ENCODE data around the gene ARHGAP22. TPM values are rescaled to one million over a fixed set of nuclear protein-coding genes. Genes with fewer than 3 reads are reported as not detected.

Gene ARHGAP22
- total and polyA plus RNA-seq, 7 experiments from 2014 or later = 0.37 to 2.9 (median 1.1) TPM; not detected in 3

GRCh38 chr10:48639632-48640031, 34.8 kb upstream of the ARHGAP22 start:
- H3K36me3 Mint-ChIP-seq = no peaks in the 10 kb centered on the region
- Histone ChIP-seq H3K4me3 (ENCODE audit: low read length) (no peak overlapping the region), H3K4me1 (ENCODE audit: control insufficient read depth in 2 of 2, insufficient read depth in 2 of 2, low read length in 2 of 2) (no peaks in the 10 kb centered on the region), H3K27me3 (ENCODE audit: control insufficient read depth in 2 of 2, insufficient read depth in 2 of 2, low read length in 2 of 2) (no peaks in the 10 kb centered on the region), H3K36me3 (ENCODE audit: control insufficient read depth in 2 of 3, insufficient read depth in 3 of 3, low read length in 3 of 3) (no peaks in the 10 kb centered on the region), H3K9me3 (ENCODE audit: control insufficient read depth in 2 of 3, low read length in 3 of 3) (no peaks in the 10 kb centered on the region), H3K27ac (ENCODE audit: low read depth, low read length) (no peak overlapping the region)
- ATAC-seq = no peak
- peaks cover 0 to 32% (median 15%) of the 10 kb centered on the region in 11 donors for H3K9me3 Mint-ChIP-seq
- no peak overlapping the region for H3K4me3 Mint-ChIP-seq
- POLR2A ChIA-PET = no interaction called here
- no peak overlapping the region for H3K27ac Mint-ChIP-seq
- H3K27me3 Mint-ChIP-seq = peaks cover 15 to 51% (median 39%) of the 10 kb centered on the region in 5 donors
- peaks cover 0 to 7% (median 2%) of the 10 kb centered on the region in 7 donors for H3K4me1 Mint-ChIP-seq
- intact Hi-C loops (cut with micrococcal nuclease) = no loop called here
- CTCF ChIA-PET = interaction anchor here (0.6 kb wide), 1 partner anchor 240 kb away, joined by 3 read pairs; no protein-coding TSS in a partner anchor
- no peak for DNase-seq

GRCh38 chr10:48638739-48639527, 34.1 kb upstream of the ARHGAP22 start:
- Histone ChIP-seq H3K36me3 (ENCODE audit: control insufficient read depth in 2 of 3, insufficient read depth in 3 of 3, low read length in 3 of 3) (no peaks in the 10 kb centered on the region), H3K4me3 (ENCODE audit: low read length) (no peak overlapping the region), H3K27me3 (ENCODE audit: control insufficient read depth in 2 of 2, insufficient read depth in 2 of 2, low read length in 2 of 2) (no peaks in the 10 kb centered on the region), H3K9me3 (ENCODE audit: control insufficient read depth in 2 of 3, low read length in 3 of 3) (no peaks in the 10 kb centered on the region), H3K4me1 (ENCODE audit: control insufficient read depth in 2 of 2, insufficient read depth in 2 of 2, low read length in 2 of 2) (no peaks in the 10 kb centered on the region), H3K27ac (ENCODE audit: low read depth, low read length) (no peak overlapping the region)
- no peaks in the 10 kb centered on the region for H3K36me3 Mint-ChIP-seq
- intact Hi-C loops (cut with micrococcal nuclease) = no loop called here
- peaks cover 0 to 32% (median 15%) of the 10 kb centered on the region in 11 donors for H3K9me3 Mint-ChIP-seq
- H3K27me3 Mint-ChIP-seq = peaks cover 15 to 46% (median 39%) of the 10 kb centered on the region in 5 donors
- peaks cover 7 to 13% (median 9%) of the 10 kb centered on the region in 7 donors for H3K4me1 Mint-ChIP-seq
- H3K27ac Mint-ChIP-seq = no peak overlapping the region
- no peak for ATAC-seq
- H3K4me3 Mint-ChIP-seq = no peak overlapping the region
- POLR2A ChIA-PET = no interaction called here
- CTCF ChIA-PET = no interaction called here
- no peak for DNase-seq

DNA sequence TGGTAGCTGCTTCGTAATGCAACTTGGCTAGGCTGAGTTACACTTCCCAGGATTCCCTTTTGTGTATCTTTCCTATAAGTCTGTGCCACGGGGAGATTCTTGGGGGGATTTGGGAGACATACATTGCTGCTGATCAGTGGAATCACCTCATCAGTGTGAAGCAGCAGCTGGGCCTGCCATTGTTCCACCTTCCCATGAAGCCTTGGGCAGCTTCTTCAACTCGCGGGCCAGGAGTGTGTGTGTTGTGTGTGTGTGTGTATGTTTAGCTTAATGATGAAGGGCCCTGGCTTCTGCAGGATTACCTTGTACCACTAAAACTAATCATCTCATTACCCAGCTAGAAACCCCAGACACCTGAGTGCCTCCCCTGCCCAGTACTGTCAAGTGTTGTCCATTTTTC, 33.3 kb upstream of the ARHGAP22 start:
- H3K27me3 Mint-ChIP-seq = peaks cover 15 to 46% (median 39%) of the 10 kb centered on the region in 5 donors
- H3K27ac Mint-ChIP-seq = no peak overlapping the region
- ChIA-PET CTCF (interaction anchor here (0.6 kb wide), 1 partner anchor 25 kb away, joined by 4 read pairs; no protein-coding TSS in a partner anchor), POLR2A (no interaction called here)
- DNase-seq (no peak), ATAC-seq (no peak)
- peaks cover 9 to 19% (median 12%) of the 10 kb centered on the region in 7 donors for H3K4me1 Mint-ChIP-seq
- no peak overlapping the region for H3K4me3 Mint-ChIP-seq
- H3K4me1 ChIP-seq (ENCODE audit: control insufficient read depth in 2 of 2, insufficient read depth in 2 of 2, low read length in 2 of 2) = no peaks in the 10 kb centered on the region
- H3K36me3 ChIP-seq (ENCODE audit: control insufficient read depth in 2 of 3, insufficient read depth in 3 of 3, low read length in 3 of 3) = no peaks in the 10 kb centered on the region
- H3K9me3 ChIP-seq (ENCODE audit: control insufficient read depth in 2 of 3, low read length in 3 of 3) = no peaks in the 10 kb centered on the region
- H3K36me3 Mint-ChIP-seq = no peaks in the 10 kb centered on the region
- H3K27ac ChIP-seq (ENCODE audit: low read depth, low read length) = no peak overlapping the region
- no peaks in the 10 kb centered on the region for H3K27me3 ChIP-seq (ENCODE audit: control insufficient read depth in 2 of 2, insufficient read depth in 2 of 2, low read length in 2 of 2)
- peaks cover 0 to 32% (median 15%) of the 10 kb centered on the region in 11 donors for H3K9me3 Mint-ChIP-seq
- intact Hi-C loops (cut with micrococcal nuclease) = no loop called here
- H3K4me3 ChIP-seq (ENCODE audit: low read length) = no peak overlapping the region

DNA sequence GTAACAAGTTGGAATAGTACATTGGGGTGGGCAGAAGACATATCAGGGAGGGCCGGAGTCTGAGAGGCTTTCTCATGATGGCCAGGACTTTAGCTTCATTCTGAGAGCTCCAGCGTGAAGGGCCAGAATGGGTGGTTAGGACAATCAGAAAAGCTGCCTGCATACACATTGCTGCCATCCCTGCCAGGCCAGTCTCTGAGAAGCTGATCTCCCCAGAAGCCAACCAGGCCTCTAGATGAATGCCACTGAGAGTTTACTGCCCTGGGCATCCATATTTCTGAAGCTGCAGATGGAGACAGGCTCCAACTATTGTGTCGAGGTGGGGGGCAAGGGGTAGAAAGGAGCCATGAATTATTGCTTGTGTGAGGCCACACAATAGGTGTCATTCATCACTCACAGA, 32.0 kb upstream of the ARHGAP22 start:
- H3K27ac Mint-ChIP-seq = no peak overlapping the region
- ATAC-seq (no peak), DNase-seq (no peak)
- H3K27ac ChIP-seq (ENCODE audit: low read depth, low read length) = no peak overlapping the region
- intact Hi-C loops (cut with micrococcal nuclease) = no loop called here
- ChIA-PET POLR2A (no interaction called here), CTCF (no interaction called here)
- H3K36me3 ChIP-seq (ENCODE audit: control insufficient read depth in 2 of 3, insufficient read depth in 3 of 3, low read length in 3 of 3) = no peaks in the 10 kb centered on the region
- no peaks in the 10 kb centered on the region for H3K36me3 Mint-ChIP-seq
- H3K4me1 ChIP-seq (ENCODE audit: control insufficient read depth in 2 of 2, insufficient read depth in 2 of 2, low read length in 2 of 2) = no peaks in the 10 kb centered on the region
- H3K27me3 Mint-ChIP-seq = peaks cover 15 to 44% (median 39%) of the 10 kb centered on the region in 5 donors
- H3K4me3 Mint-ChIP-seq = no peak overlapping the region
- H3K4me1 Mint-ChIP-seq = peaks cover 9 to 19% (median 12%) of the 10 kb centered on the region in 7 donors
- H3K9me3 Mint-ChIP-seq = peaks cover 0 to 31% (median 15%) of the 10 kb centered on the region in 11 donors
- H3K27me3 ChIP-seq (ENCODE audit: control insufficient read depth in 2 of 2, insufficient read depth in 2 of 2, low read length in 2 of 2) = no peaks in the 10 kb centered on the region
- H3K9me3 ChIP-seq (ENCODE audit: control insufficient read depth in 2 of 3, low read length in 3 of 3) = no peaks in the 10 kb centered on the region
- no peak overlapping the region for H3K4me3 ChIP-seq (ENCODE audit: low read length)

GRCh38 chr10:48636231-48636630, 31.4 kb upstream of the ARHGAP22 start:
- no peak overlapping the region for H3K27ac ChIP-seq (ENCODE audit: low read depth, low read length)
- Mint-ChIP-seq H3K4me3 (no peak overlapping the region), H3K36me3 (no peaks in the 10 kb centered on the region), H3K27me3 (peaks cover 19 to 40% (median 37%) of the 10 kb centered on the region in 5 donors), H3K4me1 (peaks cover 9 to 19% (median 12%) of the 10 kb centered on the region in 7 donors), H3K9me3 (peaks cover 0 to 25% (median 15%) of the 10 kb centered on the region in 11 donors), H3K27ac (no peak overlapping the region)
- intact Hi-C loops (cut with micrococcal nuclease) = no loop called here
- no peaks in the 10 kb centered on the region for H3K27me3 ChIP-seq (ENCODE audit: control insufficient read depth in 2 of 2, insufficient read depth in 2 of 2, low read length in 2 of 2)
- no peak overlapping the region for H3K4me3 ChIP-seq (ENCODE audit: low read length)
- DNase-seq (no peak), ATAC-seq (no peak)
- H3K9me3 ChIP-seq (ENCODE audit: control insufficient read depth in 2 of 3, low read length in 3 of 3) = no peaks in the 10 kb centered on the region
- POLR2A ChIA-PET = no interaction called here
- CTCF ChIA-PET = no interaction called here
- no peaks in the 10 kb centered on the region for H3K4me1 ChIP-seq (ENCODE audit: control insufficient read depth in 2 of 2, insufficient read depth in 2 of 2, low read length in 2 of 2)
- no peaks in the 10 kb centered on the region for H3K36me3 ChIP-seq (ENCODE audit: control insufficient read depth in 2 of 3, insufficient read depth in 3 of 3, low read length in 3 of 3)

- Mint-ChIP-seq H3K4me3 (no peak overlapping the region), H3K27me3 (peaks cover 21 to 41% (median 37%) of the 10 kb centered on the region in 5 donors), H3K27ac (no peak overlapping the region), H3K4me1 (peaks cover 9 to 19% (median 12%) of the 10 kb centered on the region in 7 donors), H3K9me3 (peaks cover 0 to 13% (median 10%) of the 10 kb centered on the region in 11 donors), H3K36me3 (no peaks in the 10 kb centered on the region)
- ChIA-PET CTCF (no interaction called here), POLR2A (no interaction called here)
- ATAC-seq = no peak
- H3K36me3 ChIP-seq (ENCODE audit: control insufficient read depth in 2 of 3, insufficient read depth in 3 of 3, low read length in 3 of 3) = no peaks in the 10 kb centered on the region
- no peak overlapping the region for H3K27ac ChIP-seq (ENCODE audit: low read depth, low read length)
- H3K4me1 ChIP-seq (ENCODE audit: control insufficient read depth in 2 of 2, insufficient read depth in 2 of 2, low read length in 2 of 2) = no peaks in the 10 kb centered on the region
- intact Hi-C loops (cut with micrococcal nuclease) = no loop called here
- no peaks in the 10 kb centered on the region for H3K9me3 ChIP-seq (ENCODE audit: control insufficient read depth in 2 of 3, low read length in 3 of 3)
- DNase-seq = no peak
- no peak overlapping the region for H3K4me3 ChIP-seq (ENCODE audit: low read length)
- H3K27me3 ChIP-seq (ENCODE audit: control insufficient read depth in 2 of 2, insufficient read depth in 2 of 2, low read length in 2 of 2) = no peaks in the 10 kb centered on the region
These were observed 30.2 kb upstream of the ARHGAP22 start for GRCh38 chr10:48634984-48635557.
